ENCODE results near the gene PLXNA1. TPM values are rescaled to one million over a fixed set of nuclear protein-coding genes. Genes with fewer than 3 reads are reported as not detected.

Gene PLXNA1
- total RNA-seq, 3 donors from 2014 or later (not counting 1 experiment from before 2014, with no cell fraction given): 2.5 to 4.3 (median 2.8) TPM

DNA sequence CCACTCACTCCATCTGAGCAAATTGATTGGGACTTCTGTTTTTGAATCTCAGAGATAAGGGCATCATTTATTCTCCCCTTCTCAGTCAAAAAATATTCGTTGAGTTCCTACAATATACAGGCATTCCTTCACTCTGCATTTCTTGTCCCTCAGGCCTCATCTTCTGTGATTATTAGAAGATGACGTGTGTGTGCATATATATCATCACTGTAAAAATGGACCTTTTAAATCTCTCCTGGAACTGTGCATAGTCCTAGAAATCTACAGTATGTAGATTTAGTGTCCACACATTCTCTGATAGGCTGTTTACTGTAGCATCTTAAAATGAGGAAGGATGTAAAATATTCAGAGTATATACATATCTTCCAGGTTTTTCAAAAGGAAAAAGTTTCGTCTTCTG is 43.2 kb upstream of the PLXNA1 start:
- peaks cover 0 to 16% of the 10 kb centered on the region in 2 donors for H3K4me1 Mint-ChIP-seq
- H3K36me3 ChIP-seq (ENCODE audit: control insufficient read depth, insufficient read depth, low read length): no peaks in the 10 kb centered on the region
- ATAC-seq (no peak), DNase-seq (no peak)
- no peaks in the 10 kb centered on the region for H3K27me3 ChIP-seq (ENCODE audit: control insufficient read depth, insufficient read depth, low read length)
- H3K27ac Mint-ChIP-seq: no peak overlapping the region
- TF ChIP-seq, protein P1, sequence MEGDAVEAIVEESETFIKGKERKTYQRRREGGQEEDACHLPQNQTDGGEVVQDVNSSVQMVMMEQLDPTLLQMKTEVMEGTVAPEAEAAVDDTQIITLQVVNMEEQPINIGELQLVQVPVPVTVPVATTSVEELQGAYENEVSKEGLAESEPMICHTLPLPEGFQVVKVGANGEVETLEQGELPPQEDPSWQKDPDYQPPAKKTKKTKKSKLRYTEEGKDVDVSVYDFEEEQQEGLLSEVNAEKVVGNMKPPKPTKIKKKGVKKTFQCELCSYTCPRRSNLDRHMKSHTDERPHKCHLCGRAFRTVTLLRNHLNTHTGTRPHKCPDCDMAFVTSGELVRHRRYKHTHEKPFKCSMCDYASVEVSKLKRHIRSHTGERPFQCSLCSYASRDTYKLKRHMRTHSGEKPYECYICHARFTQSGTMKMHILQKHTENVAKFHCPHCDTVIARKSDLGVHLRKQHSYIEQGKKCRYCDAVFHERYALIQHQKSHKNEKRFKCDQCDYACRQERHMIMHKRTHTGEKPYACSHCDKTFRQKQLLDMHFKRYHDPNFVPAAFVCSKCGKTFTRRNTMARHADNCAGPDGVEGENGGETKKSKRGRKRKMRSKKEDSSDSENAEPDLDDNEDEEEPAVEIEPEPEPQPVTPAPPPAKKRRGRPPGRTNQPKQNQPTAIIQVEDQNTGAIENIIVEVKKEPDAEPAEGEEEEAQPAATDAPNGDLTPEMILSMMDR (IDR thresholded peaks at IDR 0.05): no peak
- H3K4me3 ChIP-seq (ENCODE audit: low read length): no peak overlapping the region
- intact Hi-C loops (cut with micrococcal nuclease): no loop called here
- H3K36me3 Mint-ChIP-seq: no peaks in the 10 kb centered on the region
- H3K9me3 Mint-ChIP-seq: no peaks in the 10 kb centered on the region
- no peak overlapping the region for H3K27ac ChIP-seq (ENCODE audit: low read length)
- H3K27me3 Mint-ChIP-seq (ENCODE audit: low read depth in 2 of 2): peaks cover 4 to 7% of the 10 kb centered on the region in 2 donors
- no peaks in the 10 kb centered on the region for H3K4me1 ChIP-seq (ENCODE audit: control insufficient read depth, insufficient read depth, low read length)
- no peak overlapping the region for H3K4me3 Mint-ChIP-seq
- WGBS (ENCODE audit: insufficient coverage): no CpG with 5 or more reads among the region's 3 CpGs
- H3K9me3 ChIP-seq (ENCODE audit: control insufficient read depth, insufficient read depth, low read length): no peaks in the 10 kb centered on the region

DNA sequence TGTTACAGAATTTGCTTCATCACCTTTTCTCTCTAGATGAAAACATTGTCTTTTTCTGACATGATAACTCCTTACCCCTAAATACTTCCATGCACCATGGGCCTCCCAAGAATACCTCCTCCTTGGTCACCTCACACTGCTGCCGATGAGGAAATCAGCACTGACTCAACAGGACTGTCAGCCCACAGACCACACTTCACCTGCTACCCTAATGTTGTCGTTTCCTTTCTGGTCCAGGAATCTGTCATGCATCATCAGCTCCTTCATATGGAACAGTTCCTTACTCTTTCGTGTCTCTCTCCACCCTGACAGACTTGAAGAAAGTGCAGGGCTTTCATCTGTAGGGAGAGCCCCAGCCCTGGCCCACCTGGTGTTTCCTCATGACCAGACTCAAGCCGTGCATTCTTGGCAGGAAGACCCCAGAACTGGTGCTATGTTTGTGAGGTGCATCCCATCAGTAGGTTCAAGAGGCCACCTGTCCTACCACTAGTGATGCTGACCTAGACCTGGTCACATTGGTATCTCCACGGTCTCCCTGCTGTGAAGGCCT is 41.1 kb upstream of the PLXNA1 start:
- no peak overlapping the region for H3K27ac ChIP-seq (ENCODE audit: low read length)
- no peak for DNase-seq
- H3K36me3 Mint-ChIP-seq: no peaks in the 10 kb centered on the region
- peaks cover 0 to 11% of the 10 kb centered on the region in 2 donors for H3K4me1 Mint-ChIP-seq
- no peaks in the 10 kb centered on the region for H3K9me3 Mint-ChIP-seq
- no peak overlapping the region for H3K4me3 Mint-ChIP-seq
- peak overlapping the region in 1 of 2 donors; percentile 39 for H3K27ac Mint-ChIP-seq
- WGBS (ENCODE audit: insufficient coverage): 76% methylated on average over 4 of the region's 5 CpGs
- ATAC-seq: no peak
- H3K27me3 ChIP-seq (ENCODE audit: control insufficient read depth, insufficient read depth, low read length): no peaks in the 10 kb centered on the region
- no peak overlapping the region for H3K4me3 ChIP-seq (ENCODE audit: low read length)
- H3K27me3 Mint-ChIP-seq (ENCODE audit: low read depth in 2 of 2): peaks cover 7% of the 10 kb centered on the region in 2 donors
- no peaks in the 10 kb centered on the region for H3K36me3 ChIP-seq (ENCODE audit: control insufficient read depth, insufficient read depth, low read length)
- intact Hi-C loops (cut with micrococcal nuclease): no loop called here
- no peaks in the 10 kb centered on the region for H3K9me3 ChIP-seq (ENCODE audit: control insufficient read depth, insufficient read depth, low read length)
- TF ChIP-seq, protein P1 (IDR thresholded peaks at IDR 0.05): no peak
- no peaks in the 10 kb centered on the region for H3K4me1 ChIP-seq (ENCODE audit: control insufficient read depth, insufficient read depth, low read length)

DNA sequence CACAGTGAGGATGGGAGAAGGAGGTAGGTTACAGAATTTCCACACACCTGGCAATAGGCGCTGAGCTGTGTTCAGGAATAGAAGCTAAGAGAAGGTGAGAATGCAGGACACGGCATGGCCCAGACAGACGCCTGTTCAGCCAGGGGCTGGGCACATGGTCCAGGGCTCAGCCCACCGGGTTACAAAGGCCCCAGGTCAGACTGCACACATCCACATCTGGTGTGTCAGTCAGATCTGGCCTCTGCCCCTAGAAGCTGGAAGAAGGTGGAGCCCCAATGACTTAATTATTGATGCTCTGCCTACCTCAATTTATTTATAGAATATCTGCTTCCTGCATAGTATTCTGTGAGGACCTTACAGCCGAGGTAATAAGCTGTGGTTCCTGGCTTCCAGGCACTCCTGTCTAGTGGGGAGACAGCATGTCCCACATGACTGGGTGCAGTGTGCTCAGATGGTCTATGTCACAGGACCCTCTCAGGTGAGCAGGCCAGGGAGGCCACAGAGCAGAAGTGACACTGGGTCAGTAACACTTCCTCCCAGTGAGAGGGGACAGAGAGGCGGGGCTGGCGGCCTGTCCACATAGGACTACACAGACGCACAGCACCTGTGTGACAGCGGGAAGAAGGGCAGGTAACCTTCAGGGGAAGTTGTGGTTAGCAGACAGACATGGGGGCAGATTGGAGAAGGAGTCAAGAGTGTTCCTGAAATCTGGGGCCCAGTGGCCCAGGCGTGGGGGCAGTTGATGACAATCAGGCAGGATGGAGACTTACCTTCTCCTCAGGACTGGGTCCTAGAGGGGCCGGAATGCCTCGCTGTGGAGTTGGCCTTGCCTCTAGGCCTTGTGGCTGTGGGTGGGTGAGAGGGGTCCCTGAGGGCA is 38.6 kb upstream of the PLXNA1 start:
- H3K9me3 Mint-ChIP-seq: no peaks in the 10 kb centered on the region
- no peak for ATAC-seq
- Histone ChIP-seq H3K4me3 (ENCODE audit: low read length) (no peak overlapping the region), H3K4me1 (ENCODE audit: control insufficient read depth, insufficient read depth, low read length) (no peaks in the 10 kb centered on the region), H3K27me3 (ENCODE audit: control insufficient read depth, insufficient read depth, low read length) (no peaks in the 10 kb centered on the region), H3K9me3 (ENCODE audit: control insufficient read depth, insufficient read depth, low read length) (no peaks in the 10 kb centered on the region), H3K36me3 (ENCODE audit: control insufficient read depth, insufficient read depth, low read length) (no peaks in the 10 kb centered on the region), H3K27ac (ENCODE audit: low read length) (no peak overlapping the region)
- TF ChIP-seq, protein P1 (IDR thresholded peaks at IDR 0.05): no peak
- 84% methylated on average over 12 of the region's 12 CpGs for WGBS (ENCODE audit: insufficient coverage)
- no peak overlapping the region for H3K4me3 Mint-ChIP-seq
- no peak for DNase-seq
- intact Hi-C loops (cut with micrococcal nuclease): no loop called here
- no peak overlapping the region for H3K27ac Mint-ChIP-seq
- H3K4me1 Mint-ChIP-seq: peaks cover 4 to 15% of the 10 kb centered on the region in 2 donors
- H3K36me3 Mint-ChIP-seq: no peaks in the 10 kb centered on the region
- peaks cover 0 to 7% of the 10 kb centered on the region in 2 donors for H3K27me3 Mint-ChIP-seq (ENCODE audit: low read depth in 2 of 2)
